Measurements from ENCODE around the gene HIRA. TPM values are rescaled to one million over a fixed set of nuclear protein-coding genes. Genes with fewer than 3 reads are reported as not detected.
"Not testable (repeated sequence)": the region's sequence is repeated elsewhere in the genome, so short reads cannot be mapped to it uniquely, and the experiment has no call there.

Gene HIRA
- total RNA-seq, 2 experiments from 2014 or later, result 16.2 to 18.0 TPM

GRCh38 chr22:19382240-19382639, 49.3 kb downstream of the HIRA start:
- H3K4me3 Mint-ChIP-seq, result no peak overlapping the region
- no peak overlapping the region for H3K27ac Mint-ChIP-seq
- no peaks in the 10 kb centered on the region for H3K9me3 Mint-ChIP-seq
- CTCF ChIA-PET, result no interaction called here
- no peak for DNase-seq
- H3K36me3 Mint-ChIP-seq (ENCODE audit: low read depth), result peaks cover 31% of the 10 kb centered on the region
- H3K27me3 Mint-ChIP-seq (ENCODE audit: low read depth), result no peaks in the 10 kb centered on the region
- no peaks in the 10 kb centered on the region for H3K4me1 Mint-ChIP-seq (ENCODE audit: low read depth)
- intact Hi-C loops (cut with micrococcal nuclease), result no loop called here

- H3K4me3 Mint-ChIP-seq, result no peak overlapping the region
- no peaks in the 10 kb centered on the region for H3K9me3 Mint-ChIP-seq
- no peaks in the 10 kb centered on the region for H3K4me1 Mint-ChIP-seq (ENCODE audit: low read depth)
- H3K36me3 Mint-ChIP-seq (ENCODE audit: low read depth), result peaks cover 34% of the 10 kb centered on the region
- no peak for DNase-seq
- intact Hi-C loops (cut with micrococcal nuclease), result no loop called here
- no peaks in the 10 kb centered on the region for H3K27me3 Mint-ChIP-seq (ENCODE audit: low read depth)
- CTCF ChIA-PET, result no interaction called here
- no peak overlapping the region for H3K27ac Mint-ChIP-seq
Measured at GRCh38 chr22:19378344-19378674, 53.2 kb downstream of the HIRA start.

GRCh38 chr22:19377565-19378343, 53.8 kb downstream of the HIRA start:
- H3K27me3 Mint-ChIP-seq (ENCODE audit: low read depth), result no peaks in the 10 kb centered on the region
- peaks cover 33% of the 10 kb centered on the region for H3K36me3 Mint-ChIP-seq (ENCODE audit: low read depth)
- H3K4me1 Mint-ChIP-seq (ENCODE audit: low read depth), result no peaks in the 10 kb centered on the region
- H3K9me3 Mint-ChIP-seq, result no peaks in the 10 kb centered on the region
- CTCF ChIA-PET, result no interaction called here
- intact Hi-C loops (cut with micrococcal nuclease), result no loop called here
- no peak overlapping the region for H3K4me3 Mint-ChIP-seq
- no peak for DNase-seq
- H3K27ac Mint-ChIP-seq, result no peak overlapping the region

GRCh38 chr22:19376971-19377370, 54.6 kb downstream of the HIRA start:
- CTCF ChIA-PET, result no interaction called here
- Mint-ChIP-seq H3K27me3 (ENCODE audit: low read depth) (no peaks in the 10 kb centered on the region), H3K27ac (no peak overlapping the region), H3K4me3 (no peak overlapping the region), H3K9me3 (no peaks in the 10 kb centered on the region), H3K36me3 (ENCODE audit: low read depth) (peaks cover 26% of the 10 kb centered on the region), H3K4me1 (ENCODE audit: low read depth) (no peaks in the 10 kb centered on the region)
- intact Hi-C loops (cut with micrococcal nuclease), result no loop called here
- no peak for DNase-seq

GRCh38 chr22:19376247-19376646, 55.3 kb downstream of the HIRA start:
- H3K36me3 Mint-ChIP-seq (ENCODE audit: low read depth), result peaks cover 22% of the 10 kb centered on the region
- H3K27me3 Mint-ChIP-seq (ENCODE audit: low read depth), result no peaks in the 10 kb centered on the region
- no peaks in the 10 kb centered on the region for H3K9me3 Mint-ChIP-seq
- intact Hi-C loops (cut with micrococcal nuclease), result no loop called here
- no peak overlapping the region for H3K27ac Mint-ChIP-seq
- H3K4me3 Mint-ChIP-seq, result no peak overlapping the region
- DNase-seq, result no peak
- H3K4me1 Mint-ChIP-seq (ENCODE audit: low read depth), result no peaks in the 10 kb centered on the region
- CTCF ChIA-PET, result no interaction called here

- no peak for DNase-seq
- no peaks in the 10 kb centered on the region for H3K27me3 Mint-ChIP-seq (ENCODE audit: low read depth)
- intact Hi-C loops (cut with micrococcal nuclease), result no loop called here
- H3K36me3 Mint-ChIP-seq (ENCODE audit: low read depth), result peaks cover 27% of the 10 kb centered on the region
- CTCF ChIA-PET, result interaction anchor here (1.1 kb wide), 1 partner anchor 10 kb away, joined by 3 read pairs; no protein-coding TSS in a partner anchor
- no peaks in the 10 kb centered on the region for H3K4me1 Mint-ChIP-seq (ENCODE audit: low read depth)
- no peak overlapping the region for H3K4me3 Mint-ChIP-seq
- no peak overlapping the region for H3K27ac Mint-ChIP-seq
- H3K9me3 Mint-ChIP-seq, result no peaks in the 10 kb centered on the region
Measured at GRCh38 chr22:19375435-19375834, 56.1 kb downstream of the HIRA start.

- no peak for DNase-seq
- Mint-ChIP-seq H3K4me3 (no peak overlapping the region), H3K9me3 (no peaks in the 10 kb centered on the region), H3K4me1 (ENCODE audit: low read depth) (no peaks in the 10 kb centered on the region), H3K36me3 (ENCODE audit: low read depth) (peaks cover 28% of the 10 kb centered on the region), H3K27me3 (ENCODE audit: low read depth) (no peaks in the 10 kb centered on the region), H3K27ac (no peak overlapping the region)
- intact Hi-C loops (cut with micrococcal nuclease), result no loop called here
- CTCF ChIA-PET, result interaction anchor here (1.1 kb wide), 1 partner anchor 9 kb away, joined by 3 read pairs; no protein-coding TSS in a partner anchor
Measured at GRCh38 chr22:19374410-19374809, 57.1 kb downstream of the HIRA start.

GRCh38 chr22:19373450-19373849, 58.1 kb downstream of the HIRA start:
- Mint-ChIP-seq H3K27ac (no peak overlapping the region), H3K4me1 (ENCODE audit: low read depth) (no peaks in the 10 kb centered on the region), H3K27me3 (ENCODE audit: low read depth) (no peaks in the 10 kb centered on the region), H3K36me3 (ENCODE audit: low read depth) (peaks cover 28% of the 10 kb centered on the region), H3K9me3 (no peaks in the 10 kb centered on the region), H3K4me3 (no peak overlapping the region)
- CTCF ChIA-PET, result no interaction called here
- no peak for DNase-seq
- intact Hi-C loops (cut with micrococcal nuclease), result no loop called here

GRCh38 chr22:19371893-19372292, 59.6 kb downstream of the HIRA start:
- DNase-seq, result no peak
- H3K4me3 Mint-ChIP-seq, result no peak overlapping the region
- intact Hi-C loops (cut with micrococcal nuclease), result no loop called here
- CTCF ChIA-PET, result interaction anchor here (0.6 kb wide), 1 partner anchor 78 kb away, joined by 3 read pairs; no protein-coding TSS in a partner anchor
- no peaks in the 10 kb centered on the region for H3K9me3 Mint-ChIP-seq
- H3K27ac Mint-ChIP-seq, result no peak overlapping the region
- no peaks in the 10 kb centered on the region for H3K27me3 Mint-ChIP-seq (ENCODE audit: low read depth)
- peaks cover 27% of the 10 kb centered on the region for H3K36me3 Mint-ChIP-seq (ENCODE audit: low read depth)
- no peaks in the 10 kb centered on the region for H3K4me1 Mint-ChIP-seq (ENCODE audit: low read depth)

- Mint-ChIP-seq H3K4me3 (no peak overlapping the region), H3K9me3 (no peaks in the 10 kb centered on the region), H3K4me1 (ENCODE audit: low read depth) (no peaks in the 10 kb centered on the region), H3K36me3 (ENCODE audit: low read depth) (peaks cover 14% of the 10 kb centered on the region), H3K27me3 (ENCODE audit: low read depth) (no peaks in the 10 kb centered on the region), H3K27ac (no peak overlapping the region)
- no peak for DNase-seq
- CTCF ChIA-PET, result no interaction called here
- intact Hi-C loops (cut with micrococcal nuclease), result no loop called here
Measured at GRCh38 chr22:19368876-19369275, 62.7 kb downstream of the HIRA start.

GRCh38 chr22:19367763-19368367, 63.7 kb downstream of the HIRA start:
- H3K4me1 Mint-ChIP-seq (ENCODE audit: low read depth), result no peaks in the 10 kb centered on the region
- CTCF ChIA-PET, result interaction anchor here (1.2 kb wide), 1 partner anchor 189 kb away, joined by 3 read pairs; no protein-coding TSS in a partner anchor
- peaks cover 14% of the 10 kb centered on the region for H3K36me3 Mint-ChIP-seq (ENCODE audit: low read depth)
- no peaks in the 10 kb centered on the region for H3K9me3 Mint-ChIP-seq
- no peaks in the 10 kb centered on the region for H3K27me3 Mint-ChIP-seq (ENCODE audit: low read depth)
- H3K27ac Mint-ChIP-seq, result no peak overlapping the region
- intact Hi-C loops (cut with micrococcal nuclease), result no loop called here
- no peak for DNase-seq
- no peak overlapping the region for H3K4me3 Mint-ChIP-seq

GRCh38 chr22:19363541-19363940, 68.0 kb downstream of the HIRA start:
- DNase-seq; CTCF ChIA-PET; H3K4me3 Mint-ChIP-seq; intact Hi-C loops (cut with micrococcal nuclease); H3K4me1 Mint-ChIP-seq (ENCODE audit: low read depth); H3K27me3 Mint-ChIP-seq (ENCODE audit: low read depth); H3K27ac Mint-ChIP-seq; H3K9me3 Mint-ChIP-seq: not testable (repeated sequence)
- H3K36me3 Mint-ChIP-seq (ENCODE audit: low read depth), result peaks cover 35% of the 10 kb centered on the region

GRCh38 chr22:19361501-19362103, 69.9 kb downstream of the HIRA start:
- intact Hi-C loops (cut with micrococcal nuclease), result no loop called here

More at GRCh38 chr22:19361501-19362103, 69.9 kb downstream of the HIRA start:
- Mint-ChIP-seq H3K27ac (no peak overlapping the region), H3K27me3 (ENCODE audit: low read depth) (no peaks in the 10 kb centered on the region), H3K36me3 (ENCODE audit: low read depth) (peaks cover 33% of the 10 kb centered on the region), H3K4me1 (ENCODE audit: low read depth) (no peaks in the 10 kb centered on the region), H3K4me3 (no peak overlapping the region), H3K9me3 (no peaks in the 10 kb centered on the region)
- DNase-seq, result no peak
- CTCF ChIA-PET, result interaction anchor here (0.6 kb wide), 1 partner anchor 1413 kb away, joined by 3 read pairs; no protein-coding TSS in a partner anchor
